Right hindlimb (tissue), 1 donor: ENCODE results near the gene AFF1.
"Not testable (repeated sequence)": the region's sequence is repeated elsewhere in the genome, so short reads cannot be mapped to it uniquely, and the experiment has no call there.

ENCODE experiments used
- DNase-seq: peaks from one replicate; pipeline ENCODE4 v3.0.0-alpha.2; 2018

The AFF1 gene

DNA sequence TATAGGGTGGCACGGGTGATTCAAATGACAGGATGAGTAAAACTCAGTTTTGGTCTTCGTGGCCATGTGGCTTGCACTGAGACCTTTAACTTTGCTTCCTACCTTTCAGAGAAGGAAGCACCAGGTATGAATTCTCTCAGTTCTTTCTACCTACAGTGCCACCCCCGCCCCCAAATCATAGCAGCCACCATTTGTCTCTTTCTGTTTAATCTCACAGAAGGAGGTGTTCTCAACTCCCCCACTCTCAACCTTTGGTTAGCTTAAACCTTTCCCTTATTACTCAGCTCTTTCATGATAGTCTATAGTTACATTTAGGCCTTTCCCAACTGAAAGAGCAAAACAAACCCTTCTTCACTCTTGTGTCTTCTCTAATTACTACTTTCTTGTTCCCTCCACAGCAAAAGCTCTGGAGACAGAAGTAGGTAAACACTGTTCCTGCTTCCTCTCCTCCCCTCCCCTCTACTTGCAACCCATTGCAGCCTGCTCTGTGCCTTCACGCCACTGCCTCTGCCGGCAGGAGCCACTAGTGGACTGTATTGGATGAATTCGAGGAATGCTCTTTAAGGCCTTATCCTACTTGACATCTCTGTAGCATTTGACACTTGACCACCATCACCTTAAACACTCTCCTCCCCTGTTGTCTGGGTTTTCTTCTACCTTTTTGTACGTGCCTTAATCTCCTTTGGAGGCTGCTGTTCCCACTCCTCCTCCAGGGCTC lies 123.7 kb downstream of the AFF1 start:
- no peak for DNase-seq

DNA sequence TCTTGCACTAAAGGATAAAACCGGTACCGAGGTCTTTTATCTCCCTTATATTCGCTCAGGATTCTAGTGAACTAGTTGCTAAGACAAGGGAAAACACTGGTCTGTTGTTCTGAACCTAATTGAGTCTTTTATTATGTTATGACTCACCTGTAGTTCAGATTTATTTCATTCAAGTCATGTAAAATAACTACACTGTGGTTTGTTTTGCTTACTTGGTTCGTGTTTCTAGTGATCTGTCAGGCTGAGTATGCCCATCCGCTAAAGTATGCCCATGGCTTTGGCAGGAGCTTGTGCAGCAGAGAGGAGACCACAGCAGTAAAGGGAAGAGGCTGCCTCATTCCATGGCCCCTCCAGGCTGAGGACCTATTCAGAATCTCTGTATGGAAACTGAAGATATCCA lies 126.1 kb downstream of the AFF1 start:
- no peak for DNase-seq

DNA sequence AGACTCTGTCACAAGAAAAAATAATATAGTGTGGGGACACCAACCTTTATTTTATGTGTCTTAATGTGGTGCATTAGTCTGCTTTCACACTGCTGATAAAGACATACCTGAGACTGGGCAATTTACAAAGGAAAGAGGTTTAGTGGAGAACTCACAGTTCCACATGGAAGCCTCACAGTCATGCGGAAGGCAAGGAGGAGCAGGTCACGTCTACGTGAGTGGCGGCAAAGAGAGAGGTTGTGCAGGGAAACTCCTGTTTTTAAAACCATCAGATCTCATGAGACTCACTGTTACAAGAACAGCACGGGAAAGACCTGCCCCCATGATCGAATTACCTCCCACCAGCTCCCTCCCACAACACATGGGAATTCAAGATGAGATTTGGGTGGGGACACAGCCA lies 130.2 kb downstream of the AFF1 start:
- DNase-seq, result no peak

DNA sequence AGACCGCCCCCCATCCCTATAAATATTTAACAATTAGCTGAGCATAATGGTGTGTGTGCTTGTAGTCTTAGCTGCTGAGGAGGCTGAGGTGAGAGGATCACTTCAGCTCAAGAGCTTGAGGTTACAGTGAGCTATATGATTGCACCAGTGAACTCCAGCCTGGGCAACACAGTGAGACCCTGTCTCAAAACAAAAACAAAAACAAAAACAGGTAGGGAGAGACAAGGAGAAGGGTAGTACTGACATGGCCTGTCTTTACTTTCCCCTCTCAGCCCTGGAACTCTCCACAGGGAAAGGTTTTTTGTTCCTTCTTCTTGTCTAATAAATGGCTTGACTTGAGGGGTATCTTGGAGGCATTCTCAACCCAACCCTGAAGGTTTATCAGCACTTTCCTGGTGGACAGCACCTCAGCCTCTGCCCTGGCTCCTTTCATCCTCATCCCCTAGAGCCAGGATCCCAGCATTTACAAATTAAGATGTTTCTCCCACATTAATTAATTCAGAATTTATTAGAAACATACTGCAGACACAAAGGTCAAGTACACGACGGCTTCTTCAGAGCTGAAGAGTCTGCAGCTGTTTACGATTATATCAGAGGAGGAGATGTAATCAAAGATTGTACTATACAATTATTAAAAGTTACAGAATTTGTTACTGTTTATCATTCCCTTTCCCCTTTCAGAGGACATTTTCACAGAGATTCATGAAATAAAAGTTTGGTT lies 131.8 kb downstream of the AFF1 start:
- DNase-seq, result no peak

DNA sequence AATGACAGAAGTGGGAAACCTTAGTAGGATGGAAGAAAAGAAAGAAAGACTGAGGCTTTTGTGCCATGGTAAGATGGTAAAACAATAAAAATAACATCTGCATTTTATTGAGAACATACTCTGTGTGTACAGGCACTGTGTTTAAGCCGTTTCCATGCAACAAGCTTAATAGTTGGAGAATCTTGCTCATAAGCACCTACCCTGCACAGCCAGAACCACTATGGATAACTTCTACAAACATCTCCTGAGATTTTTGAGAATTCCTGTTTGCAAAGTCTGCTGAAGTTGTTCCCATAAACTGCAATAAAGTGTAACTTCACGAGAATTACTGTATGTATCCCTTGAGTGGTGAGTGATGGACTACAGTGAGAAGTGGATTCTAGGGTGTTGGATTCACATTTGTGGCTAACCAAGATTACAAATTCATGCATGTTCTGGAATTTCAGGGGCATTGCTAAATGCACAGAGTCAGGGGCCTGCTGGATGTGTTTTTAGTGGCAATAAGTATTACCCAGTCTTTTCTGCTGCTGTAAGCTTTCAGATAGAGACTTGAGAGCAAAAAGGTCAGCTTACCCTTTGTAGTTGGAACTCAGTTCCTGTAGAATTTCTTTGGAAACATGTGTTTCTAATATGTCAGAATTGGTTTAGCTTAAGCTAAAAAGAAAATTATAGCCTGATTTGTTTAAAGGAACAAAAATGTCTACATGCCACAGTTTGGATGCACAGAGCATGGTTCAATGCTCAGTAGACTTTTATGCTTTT lies 132.5 kb downstream of the AFF1 start:
- no peak for DNase-seq

DNA sequence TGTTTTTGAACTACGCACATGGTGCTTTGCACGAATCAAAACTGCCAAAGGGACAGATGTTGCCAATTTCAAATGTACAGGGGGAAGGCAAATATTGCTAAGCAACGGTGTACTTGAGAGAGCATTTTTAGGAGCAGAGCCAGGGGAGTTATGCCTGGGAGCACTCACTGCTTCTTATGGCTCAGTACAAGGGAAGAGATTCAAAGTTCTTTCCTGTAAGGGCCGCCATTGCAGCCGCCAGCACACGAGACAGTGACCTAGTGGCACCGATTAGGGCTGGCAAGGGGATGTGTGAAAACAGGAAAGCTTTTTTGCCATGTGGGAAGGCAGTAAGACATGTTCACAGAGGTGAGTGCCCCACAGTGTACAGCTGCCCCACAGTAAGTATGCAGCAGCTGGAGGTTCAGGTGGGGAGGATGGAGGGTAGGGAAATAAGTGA lies 133.8 kb downstream of the AFF1 start:
- DNase-seq, result peak; percentile 72

DNA sequence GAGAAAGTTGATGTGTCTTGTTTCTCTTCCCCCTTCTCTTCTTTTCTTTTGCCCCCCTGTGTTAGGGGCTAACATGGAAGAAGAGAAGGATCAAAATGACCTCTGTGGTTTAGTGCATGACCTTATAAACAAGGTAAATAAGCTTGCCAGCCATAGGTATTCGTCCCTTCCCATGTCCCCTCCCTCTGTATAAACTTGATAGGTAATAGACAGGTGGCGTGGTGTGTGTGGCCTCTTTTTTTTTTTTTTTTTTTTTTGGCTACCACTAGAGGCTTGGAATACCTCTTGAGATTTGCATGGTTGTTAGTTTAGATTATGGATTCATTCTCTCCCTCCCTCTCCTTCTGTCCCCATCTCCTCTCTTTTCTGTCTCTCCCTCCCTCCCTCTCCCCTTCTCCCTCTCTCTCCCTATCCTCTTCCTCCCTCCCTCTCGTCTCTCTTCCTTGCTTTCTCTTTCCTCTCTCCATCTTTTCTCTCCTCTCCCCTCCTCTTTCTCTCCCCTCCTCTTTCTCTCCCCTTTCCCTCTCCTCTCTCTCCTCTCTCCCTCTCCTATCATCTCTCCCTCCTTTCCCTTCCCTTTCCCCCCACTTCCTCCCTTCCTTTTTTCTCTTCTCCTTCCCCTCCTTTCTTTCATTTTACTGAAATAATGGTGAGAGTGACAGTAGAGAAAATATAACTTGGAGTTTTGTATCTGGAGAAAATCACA lies 134.4 kb downstream of the AFF1 start:
- DNase-seq, result no peak

DNA sequence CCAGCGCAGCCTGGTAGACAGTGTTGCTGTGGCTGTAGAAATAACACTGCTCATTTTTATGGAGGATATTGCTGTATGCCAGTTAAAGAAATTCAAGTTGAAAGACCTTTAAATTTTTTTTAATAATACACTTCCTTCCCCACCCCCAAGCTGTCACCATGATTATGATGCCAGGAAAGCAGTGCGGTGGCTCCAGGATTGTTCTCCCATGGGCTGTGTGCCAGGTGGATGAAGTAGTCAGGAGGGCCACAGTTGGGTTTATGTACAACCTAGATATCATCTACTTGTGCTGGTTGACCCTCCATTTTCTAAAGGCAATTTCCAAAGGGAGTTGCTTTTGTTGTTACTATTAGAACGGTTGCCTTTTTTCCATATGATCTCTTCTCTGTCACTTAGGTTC lies 136.6 kb downstream of the AFF1 start:
- DNase-seq, result no peak

DNA sequence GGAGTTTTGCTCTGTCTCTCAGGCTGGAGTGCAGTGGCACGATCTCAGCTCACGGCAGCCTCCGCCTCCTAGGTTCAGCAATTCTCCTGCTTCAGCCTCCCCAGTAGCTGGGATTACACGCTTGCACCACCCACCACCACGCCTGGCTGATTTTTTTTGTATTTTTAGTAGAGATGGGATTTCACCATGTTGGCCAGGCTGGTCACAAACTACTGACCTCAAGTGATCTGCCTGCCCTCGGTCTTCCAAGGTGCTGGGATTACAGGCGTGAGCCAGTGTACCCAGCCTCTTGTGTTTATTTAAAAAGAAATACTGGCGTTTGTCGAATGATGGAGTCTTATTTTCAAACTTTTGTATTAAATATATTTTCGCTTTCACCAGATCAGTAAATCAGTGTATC lies 137.7 kb downstream of the AFF1 start:
- DNase-seq, result not testable (repeated sequence)

DNA sequence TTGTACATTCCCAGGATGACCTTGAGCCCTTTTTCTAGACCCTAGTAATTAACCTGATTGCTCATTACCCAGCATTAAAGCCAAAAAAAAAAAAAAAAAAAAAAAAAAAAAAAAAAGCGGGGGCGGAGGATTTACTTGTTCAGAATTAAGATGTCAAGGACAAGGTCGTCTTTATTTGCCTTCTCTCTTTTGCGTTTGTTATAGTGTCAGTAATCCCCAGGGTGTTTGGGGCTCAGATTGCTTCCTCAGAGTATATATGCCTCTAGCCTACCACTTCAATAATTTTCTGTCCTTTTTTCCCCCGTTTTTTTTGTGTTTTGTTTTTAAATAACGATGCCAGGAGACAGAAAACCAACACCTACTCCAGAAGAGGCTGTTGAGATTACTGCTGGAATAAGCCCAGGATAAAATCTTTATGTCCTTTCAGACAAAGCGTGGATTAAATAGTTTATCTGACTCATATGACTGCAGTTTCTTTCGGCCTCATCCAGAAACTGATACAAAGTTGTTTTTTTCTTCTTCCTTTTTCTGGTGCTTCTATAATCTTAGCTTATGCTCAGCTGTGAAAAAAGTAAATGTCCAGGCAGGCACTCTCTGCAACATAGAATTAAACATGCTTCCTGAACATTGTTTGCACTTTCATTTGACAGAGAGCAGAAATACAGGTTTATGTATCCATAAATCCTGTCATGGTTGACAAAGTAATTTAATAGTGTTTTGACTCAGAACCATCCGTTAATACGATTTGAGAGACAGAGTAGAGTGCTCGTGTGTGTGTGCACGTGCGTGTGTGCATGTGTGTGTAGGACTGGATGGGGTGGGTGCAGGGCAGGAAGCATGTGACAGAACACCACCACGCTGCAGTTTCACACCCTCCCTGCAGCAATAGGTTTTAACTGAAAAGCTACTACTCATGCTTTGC lies 138.6 kb downstream of the AFF1 start:
- DNase-seq, result no peak

DNA sequence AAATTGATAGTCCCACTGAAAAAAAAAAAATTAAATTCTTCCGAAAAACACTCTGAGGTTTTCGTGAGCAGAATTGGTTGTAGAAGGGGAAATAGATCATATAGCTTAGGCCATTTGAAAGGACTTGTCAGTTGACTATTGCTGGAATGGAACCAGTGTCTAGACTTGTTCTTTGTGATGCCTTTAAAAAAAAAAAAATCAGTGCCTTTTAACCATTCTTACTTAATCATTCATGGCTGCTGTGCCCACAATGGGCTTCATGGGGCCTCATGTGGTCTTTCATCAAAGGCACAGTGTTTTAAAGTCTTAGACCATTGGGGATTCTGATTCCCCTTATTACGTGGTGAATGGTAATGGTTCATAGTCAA lies 139.3 kb downstream of the AFF1 start:
- no peak for DNase-seq

DNA sequence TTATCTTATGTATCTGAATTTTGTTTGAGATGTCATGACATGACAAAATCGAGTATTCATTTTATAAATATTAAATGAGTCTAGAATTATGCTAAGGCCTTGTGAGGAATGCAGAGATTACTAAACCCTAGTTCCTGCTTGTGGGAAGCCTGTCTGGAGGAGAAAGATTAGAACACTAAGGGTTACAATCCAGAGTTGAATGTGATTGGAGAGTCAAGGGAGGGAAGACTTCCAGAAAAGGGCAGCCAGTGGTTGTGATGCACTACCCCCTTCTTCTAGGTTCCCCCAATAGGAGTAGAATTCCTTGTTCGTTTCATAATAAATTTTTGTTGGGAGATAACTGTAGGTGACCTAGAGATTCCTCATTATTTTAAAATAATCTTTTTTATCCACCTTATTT lies 141.1 kb downstream of the AFF1 start:
- no peak for DNase-seq

DNA sequence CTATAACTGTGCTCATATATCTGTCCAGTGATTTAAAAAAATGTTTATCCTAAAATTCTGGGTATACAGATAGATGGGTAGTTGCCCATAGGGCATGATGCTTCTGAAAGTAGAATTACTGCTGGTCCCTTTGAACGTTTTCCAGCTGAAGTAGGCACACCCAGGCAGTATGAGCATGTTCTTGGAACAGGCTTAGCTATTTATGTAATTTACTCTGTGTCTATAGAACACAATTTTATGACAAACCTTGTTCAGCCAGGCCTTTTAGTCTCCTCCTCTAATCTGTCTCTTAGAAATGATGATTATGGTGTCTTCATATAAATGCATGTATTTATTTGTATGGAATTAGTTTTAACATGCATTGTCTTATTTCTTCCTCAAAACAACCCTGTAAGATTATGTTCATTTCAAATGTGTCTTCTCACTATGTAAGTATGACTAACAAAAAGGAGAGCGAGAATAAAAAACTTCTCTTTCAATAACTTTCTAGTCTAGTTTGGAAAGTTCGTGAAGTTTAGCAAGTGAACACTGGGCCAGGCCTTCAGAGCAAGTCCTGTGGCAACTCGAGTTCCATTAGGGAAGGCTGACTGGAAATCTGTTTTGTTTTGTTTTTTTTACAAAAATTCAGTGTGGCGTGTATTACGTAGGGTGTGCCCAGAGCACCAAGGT lies 142.0 kb downstream of the AFF1 start:
- DNase-seq, result no peak

DNA sequence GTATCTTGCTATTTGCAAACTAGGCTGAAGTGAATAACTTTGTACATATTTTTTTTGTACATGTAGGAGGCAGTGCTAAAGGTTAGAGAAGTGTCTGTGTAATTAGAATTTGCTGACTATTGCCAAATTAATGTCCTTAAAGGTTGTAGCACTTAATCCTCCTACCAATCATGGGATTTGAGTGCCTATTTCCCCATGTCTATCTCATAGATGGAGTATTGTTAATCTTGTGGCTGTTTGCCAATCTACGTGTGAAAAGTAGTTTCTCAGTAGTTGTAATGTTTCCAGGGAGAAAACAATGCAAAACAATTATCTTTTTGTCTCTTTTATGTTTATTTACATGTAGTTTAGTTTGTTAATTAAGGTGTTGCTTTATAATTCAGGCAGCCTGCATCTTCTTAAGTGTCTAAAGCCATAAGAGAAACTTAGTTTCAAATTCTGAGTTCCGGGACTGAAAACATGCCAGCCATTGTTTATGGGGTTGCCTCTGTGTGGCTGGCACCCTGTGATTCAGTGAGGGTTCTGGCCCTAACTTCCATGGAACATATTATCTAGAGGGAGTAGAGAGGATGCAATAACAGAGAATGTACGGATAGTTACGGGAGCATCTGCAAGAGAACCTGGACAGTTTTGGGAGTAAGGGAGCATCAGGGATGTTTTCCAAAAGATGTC lies 143.2 kb downstream of the AFF1 start:
- no peak for DNase-seq

DNA sequence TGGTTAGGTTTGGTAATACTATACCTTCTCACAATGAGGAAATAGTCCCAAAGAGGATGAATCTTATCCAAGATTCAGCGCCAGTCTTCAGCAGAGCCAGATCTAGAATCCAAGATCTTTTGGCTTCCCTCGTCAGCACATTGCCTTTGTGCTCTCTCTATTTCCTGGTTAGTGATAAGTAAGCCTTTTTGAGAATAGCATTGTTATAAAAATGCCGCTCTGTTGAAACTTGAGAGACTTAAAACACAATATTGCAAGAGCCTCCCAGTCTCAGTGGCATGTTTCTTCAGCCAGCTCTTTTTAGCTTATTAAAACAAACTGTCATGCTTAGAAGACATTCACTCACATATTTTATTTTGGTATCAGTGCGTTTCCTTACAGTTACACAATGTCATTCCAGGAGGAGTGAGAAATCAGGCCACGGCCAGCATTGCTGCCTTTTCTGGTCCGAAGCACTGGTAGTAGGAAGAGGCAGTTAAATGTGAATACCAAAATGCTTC lies 144.2 kb downstream of the AFF1 start:
- peak; percentile 25 for DNase-seq

DNA sequence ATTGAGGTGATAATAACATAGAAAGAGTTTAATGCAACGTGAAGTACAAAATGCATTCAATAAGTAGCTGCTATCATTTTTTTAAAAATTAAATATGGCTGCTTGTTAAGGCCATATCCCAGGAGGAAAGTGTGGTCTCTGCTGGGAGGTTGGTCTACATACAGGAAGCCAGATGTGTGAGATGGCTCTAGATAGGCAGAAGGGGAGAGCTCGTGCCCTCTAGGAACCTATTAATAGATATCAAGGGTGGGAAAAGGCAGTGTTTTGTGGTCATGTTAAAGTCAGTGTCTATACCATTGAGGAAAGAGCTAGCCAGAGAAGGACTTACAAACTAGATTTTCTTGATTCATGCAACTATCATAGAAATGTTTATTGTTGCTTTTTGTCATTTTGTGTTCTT lies 145.2 kb downstream of the AFF1 start:
- DNase-seq, result no peak

DNA sequence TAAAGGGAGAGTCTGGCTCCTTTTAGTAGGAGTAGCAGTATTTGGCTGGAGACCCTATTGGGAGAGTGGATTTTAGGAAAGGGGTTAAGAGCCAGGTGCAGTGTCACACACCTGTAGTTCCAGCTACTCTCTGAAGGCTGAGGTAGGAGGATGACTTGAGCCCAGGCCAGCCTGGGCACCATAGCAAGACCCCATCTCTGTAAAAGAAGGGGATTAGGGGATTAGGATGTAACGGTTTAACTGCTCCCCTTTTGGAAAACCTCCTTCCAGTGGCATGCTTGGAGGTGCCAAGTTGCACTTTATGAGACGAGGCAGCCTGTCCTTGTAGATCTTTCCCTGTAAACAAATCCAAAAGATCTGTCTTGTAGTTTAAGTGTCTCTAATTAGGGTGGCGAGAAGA lies 145.7 kb downstream of the AFF1 start:
- no peak for DNase-seq

DNA sequence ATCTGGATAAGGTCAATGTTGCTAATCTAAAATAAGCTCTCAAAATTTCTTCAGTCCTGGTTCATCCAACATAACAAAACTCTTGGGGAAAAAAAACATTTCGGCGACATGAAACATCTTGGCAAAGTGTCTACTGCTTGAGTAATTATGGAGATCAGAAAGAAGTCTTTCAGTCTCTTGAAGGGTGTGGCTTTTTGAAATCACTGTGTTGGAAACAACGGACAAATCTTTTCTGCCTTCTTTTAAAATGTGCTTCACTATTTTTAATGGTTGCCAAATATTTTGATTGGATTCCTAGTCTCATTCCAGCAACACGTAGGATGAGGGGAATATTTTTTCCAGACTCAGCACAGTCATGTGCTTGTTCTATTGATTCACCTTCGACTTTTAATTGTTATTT lies 147.0 kb downstream of the AFF1 start:
- no peak for DNase-seq

DNA sequence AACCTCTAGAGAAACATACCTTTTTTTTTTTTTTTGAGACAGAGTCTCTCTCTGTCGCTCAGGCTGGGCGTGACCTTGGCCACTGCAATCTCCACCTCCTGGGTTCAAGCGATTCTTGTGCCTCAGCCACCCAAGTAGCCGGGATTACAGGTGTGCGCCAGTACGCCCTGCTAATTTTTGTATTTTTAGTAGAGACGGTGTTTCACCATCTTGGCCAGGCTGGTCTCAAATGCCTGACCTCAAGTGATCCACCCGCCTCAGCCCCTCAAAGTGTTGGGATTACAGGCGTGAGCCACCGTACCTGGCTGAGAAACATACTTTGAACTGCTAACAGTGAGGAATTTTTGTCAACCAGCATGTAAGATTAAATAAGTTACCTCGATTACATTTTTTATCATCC lies 150.9 kb downstream of the AFF1 start:
- DNase-seq, result not testable (repeated sequence)

DNA sequence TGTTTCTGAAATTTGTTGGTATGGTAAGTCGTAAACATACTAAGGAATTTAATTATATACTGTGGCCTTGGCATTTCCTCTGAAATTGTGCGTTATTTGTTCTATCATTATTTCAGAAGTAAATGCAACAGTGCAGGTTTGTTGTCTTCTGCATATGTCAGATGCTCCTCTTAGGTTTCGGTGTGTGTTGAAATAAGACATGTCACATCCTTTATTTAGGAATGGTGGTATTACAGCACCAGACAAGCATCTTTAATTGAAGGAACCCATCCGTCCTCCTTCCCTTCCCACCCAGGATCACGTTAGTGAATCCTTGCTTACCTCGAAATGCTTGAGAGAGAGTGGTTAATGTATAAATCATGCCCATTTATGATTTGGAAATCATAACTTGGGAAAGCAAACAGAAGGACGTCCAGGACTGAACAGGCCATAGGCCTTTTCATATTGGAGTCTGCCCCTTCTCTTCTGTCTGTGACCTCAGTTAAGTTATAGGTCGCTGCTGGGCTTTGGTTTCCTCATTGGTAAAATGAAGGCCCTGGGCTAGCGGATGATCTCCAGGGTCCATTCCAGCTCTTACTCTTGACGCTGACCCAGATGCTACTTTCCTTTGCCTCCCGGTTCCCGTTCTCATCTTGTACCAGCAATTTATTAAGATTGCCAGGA lies 151.5 kb downstream of the AFF1 start:
- DNase-seq, result no peak
